Measurements from ENCODE around the gene SULT6B1.
"Not testable (repeated sequence)": the region's sequence is repeated elsewhere in the genome, so short reads cannot be mapped to it uniquely, and the experiment has no call there.

SULT6B1 gene

DNA sequence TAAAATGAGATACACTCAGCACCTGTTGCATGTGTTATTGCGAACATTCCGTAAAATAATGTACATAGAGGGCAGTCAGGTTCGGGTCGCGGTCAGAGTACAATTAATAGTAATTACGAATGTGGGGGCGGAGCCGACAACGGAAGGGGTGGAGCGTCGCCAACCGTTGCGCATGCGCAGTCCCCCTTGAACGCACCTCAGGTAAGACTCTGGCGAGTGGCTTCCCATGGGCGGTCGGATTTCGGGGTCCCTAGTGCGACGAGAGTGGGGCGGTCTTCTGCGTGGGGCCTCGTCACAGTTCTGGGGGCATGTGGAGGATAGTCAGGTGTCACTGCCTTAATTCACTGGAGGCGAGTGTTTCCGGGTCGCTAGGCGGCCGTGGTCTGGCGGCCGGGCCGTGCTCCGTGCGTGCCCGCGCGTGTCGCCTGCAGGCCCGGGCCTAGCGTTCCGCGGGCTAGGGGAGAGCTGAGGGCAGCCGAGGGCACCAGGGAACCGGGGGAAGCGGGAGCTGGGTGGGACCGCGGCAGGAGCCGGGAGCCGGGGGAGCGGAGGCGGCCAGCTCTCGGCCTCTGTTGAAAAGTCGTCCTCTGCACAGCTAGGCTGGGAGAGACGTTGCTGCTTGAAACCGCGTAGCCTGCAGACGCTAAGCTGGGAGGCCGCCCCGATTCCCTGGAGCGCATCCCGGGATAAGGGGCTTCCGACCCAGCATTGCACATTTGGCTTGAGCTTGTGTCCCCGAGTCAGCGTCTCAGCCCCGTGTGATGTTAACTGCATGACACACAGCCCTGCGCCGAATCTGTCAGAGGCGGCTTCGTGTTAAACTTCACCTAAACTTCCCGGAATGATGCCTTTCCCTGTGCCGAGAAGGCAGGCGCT, 8.1 kb upstream of the SULT6B1 start, which contains the start of gene CEBPZOS:
Gene CEBPZOS, plus strand, starts transcription at position 177 of the 876 bp plus-strand sequence. CDS start 3,209 bp downstream, outside the sequence.
- DNase-seq (ENCODE audit: low read depth in 2 of 2, low spot score in 1 of 2): peak; percentile 78 to 80

DNA sequence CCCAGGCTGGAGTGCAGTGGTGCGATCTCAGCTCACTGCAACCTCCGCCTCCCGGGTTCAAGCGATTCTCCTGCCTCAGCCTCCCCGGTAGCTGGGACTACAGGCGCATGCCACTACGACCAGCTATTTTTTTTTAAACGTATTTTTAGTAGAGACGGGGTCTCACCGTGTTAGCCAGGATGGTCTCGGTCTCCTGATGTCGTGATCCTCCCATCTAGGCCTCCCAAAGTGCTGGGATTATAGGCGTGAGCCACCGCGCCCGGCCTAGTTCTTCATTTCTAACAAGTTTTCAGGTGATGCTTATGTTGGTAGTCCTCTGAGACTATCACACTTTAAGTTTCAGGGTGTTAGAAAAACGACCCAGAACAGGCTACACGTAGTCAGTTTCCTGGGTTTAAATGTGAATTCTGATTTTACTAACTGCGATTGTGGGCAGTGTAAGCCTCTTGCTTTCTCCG, 7.4 kb upstream of the SULT6B1 start:
- not testable (repeated sequence) for DNase-seq (ENCODE audit: low read depth in 2 of 2, low spot score in 1 of 2)

DNA sequence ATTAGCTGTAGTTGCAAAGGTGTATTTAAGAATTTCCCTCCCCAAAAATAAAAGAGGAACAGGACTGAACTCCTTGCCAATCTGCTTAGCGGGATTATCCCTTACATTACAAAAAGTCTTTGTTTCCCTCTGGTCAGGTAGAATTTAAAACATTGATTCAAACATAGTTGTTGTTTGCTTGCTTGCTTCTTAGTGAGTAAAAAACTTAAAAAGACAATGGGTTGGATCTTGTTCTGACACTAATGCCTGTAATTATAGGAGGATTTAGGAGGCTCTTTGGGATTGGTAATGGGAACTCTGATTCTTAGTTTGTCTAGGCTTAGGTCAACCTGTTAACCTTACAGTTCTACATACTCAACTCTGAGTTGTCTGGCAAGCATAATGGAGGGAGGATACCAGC, 4.1 kb upstream of the SULT6B1 start:
- DNase-seq (ENCODE audit: low read depth in 2 of 2, low spot score in 1 of 2): no peak

DNA sequence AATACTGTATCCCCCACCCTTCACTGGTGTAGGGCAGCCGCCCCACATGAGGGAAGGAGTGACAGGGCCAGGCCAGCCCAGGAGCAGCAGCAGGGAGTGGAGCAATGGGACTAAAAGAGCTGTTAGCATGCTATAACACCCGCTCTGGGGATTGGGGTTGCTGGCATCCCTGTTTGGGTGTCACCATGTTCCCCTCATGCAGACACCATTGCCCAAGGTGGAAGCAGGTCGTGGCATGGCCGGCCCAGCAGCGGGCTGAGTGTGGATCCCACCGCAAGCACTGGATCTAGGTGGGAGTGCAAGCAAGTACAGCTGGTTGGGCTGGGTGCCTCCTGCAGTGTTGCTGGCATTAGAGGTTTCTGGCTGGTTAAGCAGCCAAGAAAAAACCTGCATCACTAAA, 3.3 kb upstream of the SULT6B1 start:
- DNase-seq (ENCODE audit: low read depth in 2 of 2, low spot score in 1 of 2): no peak

DNA sequence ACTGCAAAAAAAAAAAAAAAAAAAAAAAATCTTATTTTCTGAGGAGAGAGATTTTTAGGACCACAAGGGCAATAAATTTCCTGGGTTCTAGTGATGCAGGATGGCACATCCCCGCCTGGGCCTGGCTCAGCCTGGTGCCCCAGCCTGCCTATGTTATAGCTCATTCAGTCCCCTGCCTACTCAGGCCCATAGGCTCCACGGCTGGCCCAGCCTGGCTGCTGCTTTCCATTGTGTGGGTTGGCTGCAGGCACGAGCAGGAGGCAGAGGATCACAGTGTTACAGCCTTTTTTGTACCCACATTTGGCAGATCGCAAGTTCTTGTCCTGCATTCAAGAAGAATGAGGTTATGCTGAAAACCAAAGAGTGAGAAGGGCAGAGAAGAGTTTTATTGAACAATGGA, 2.8 kb upstream of the SULT6B1 start:
- DNase-seq (ENCODE audit: low read depth in 2 of 2, low spot score in 1 of 2): no peak

DNA sequence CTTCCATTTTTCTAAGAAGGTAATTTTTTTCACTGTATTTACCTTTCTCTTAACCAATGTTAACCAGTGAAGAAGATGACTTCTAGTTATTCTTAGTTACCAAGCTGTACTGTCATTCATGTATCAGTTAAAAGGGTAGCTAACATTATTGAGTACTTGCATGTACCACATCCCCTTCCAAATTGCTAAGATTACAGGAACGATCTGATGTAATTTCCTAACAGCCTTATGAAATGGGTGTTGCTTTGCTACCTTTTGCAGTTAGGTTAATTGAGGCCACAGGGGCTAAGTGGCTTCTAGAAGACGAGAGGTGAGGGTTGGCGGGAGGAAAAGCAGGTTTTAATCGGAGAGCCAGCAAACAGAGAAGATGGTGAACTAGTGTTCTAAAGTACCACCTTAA, 1.8 kb upstream of the SULT6B1 start:
- no peak for DNase-seq (ENCODE audit: low read depth in 2 of 2, low spot score in 1 of 2)

DNA sequence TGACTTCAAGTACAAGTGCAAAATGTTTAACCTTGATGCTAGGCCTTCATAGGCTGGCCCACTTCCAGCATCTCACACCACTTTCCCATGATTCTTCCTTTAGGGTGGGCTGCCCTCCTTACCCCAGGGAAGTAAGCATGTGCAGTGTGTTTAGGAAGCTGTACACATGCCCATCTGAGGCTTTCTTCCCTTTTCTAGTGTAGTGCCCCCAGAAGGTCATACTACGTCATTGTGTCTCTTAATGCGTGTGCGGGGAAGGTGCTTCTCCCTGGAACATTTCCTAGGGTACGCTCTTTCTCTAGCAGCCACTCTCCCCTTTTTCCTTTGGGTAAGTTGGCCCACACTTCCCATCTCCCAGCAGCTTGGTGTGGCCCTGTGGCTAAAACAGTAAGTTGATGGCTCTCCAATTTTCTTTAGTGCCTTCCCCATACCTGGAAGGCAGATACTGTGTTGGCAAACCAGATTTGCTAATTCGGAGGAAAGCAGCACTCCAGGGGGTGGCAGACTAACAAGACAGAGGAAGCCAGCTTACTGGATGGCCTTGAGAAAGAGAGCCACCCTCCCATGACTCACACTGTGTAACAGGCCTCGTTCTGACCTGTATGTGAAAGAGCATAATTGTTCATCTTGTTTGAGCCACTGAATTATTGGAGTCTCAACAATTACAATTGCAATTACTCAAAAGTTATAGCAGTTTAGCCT, 1.1 kb upstream of the SULT6B1 start:
- DNase-seq (ENCODE audit: low read depth in 2 of 2, low spot score in 1 of 2): no peak

DNA sequence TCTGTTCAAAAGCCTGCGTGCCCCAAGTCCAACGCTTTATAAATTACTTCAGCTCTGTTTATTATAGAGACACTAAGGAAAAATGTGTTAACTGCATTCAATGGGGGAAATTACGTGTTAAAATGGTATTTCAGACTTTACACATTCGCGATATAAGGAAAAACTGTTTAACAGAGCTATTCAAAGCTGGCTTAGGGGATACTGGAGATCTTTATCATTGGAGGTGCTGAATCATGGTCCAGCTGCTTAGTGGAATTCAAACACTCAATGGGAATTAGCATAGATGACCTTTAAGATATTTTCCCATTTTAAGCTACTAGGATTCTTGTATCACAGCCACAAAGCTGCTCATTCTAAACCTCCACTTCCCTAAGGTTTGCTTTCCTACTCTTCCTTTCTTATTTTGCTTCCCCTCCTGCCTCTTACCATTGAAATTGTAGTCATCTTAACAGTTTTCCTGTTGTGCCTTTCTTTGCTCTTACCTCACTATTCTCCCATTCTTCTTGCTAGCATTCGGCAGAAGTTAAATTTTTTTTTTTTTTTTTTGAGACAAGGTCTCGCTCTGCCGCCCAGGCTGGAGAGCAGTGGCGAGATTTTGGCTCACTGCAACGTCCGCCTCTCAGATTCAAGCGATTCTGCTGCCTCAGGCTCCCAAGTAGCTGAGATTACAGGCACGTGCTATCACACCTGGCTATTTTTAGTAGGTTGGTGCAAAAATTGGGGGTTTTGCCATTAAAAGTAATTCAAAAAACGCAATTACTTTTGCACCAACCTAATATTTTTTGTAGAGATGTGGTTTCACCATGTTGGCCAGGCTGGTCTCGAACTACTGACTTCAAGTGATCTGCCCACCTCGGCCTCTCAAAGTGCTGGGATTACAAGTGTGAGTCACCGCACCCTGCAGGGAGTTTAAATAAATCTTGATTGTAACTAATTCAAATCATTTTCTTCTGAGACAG, 6.5 kb downstream of the SULT6B1 start:
- DNase-seq (ENCODE audit: low read depth in 2 of 2, low spot score in 1 of 2): no peak

DNA sequence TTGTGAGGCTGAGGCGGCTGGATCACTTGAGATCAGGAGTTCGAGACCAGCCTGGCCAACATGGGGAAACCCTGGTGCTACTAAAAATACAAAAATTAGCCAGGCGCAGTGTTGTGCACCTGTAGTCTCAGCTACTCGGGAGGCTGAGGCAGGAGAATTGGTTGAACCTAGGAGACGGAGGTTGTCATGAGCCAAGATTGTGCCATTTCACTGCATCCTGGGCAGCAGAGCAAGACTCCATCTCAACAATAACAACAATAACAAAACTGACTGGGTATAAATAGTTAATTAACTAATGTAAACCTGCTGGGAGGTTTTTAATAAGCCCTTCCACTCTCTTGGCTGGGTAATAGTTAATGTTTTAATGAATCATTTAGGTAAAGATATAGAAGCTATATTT, 7.8 kb downstream of the SULT6B1 start:
- DNase-seq (ENCODE audit: low read depth in 2 of 2, low spot score in 1 of 2): no peak

DNA sequence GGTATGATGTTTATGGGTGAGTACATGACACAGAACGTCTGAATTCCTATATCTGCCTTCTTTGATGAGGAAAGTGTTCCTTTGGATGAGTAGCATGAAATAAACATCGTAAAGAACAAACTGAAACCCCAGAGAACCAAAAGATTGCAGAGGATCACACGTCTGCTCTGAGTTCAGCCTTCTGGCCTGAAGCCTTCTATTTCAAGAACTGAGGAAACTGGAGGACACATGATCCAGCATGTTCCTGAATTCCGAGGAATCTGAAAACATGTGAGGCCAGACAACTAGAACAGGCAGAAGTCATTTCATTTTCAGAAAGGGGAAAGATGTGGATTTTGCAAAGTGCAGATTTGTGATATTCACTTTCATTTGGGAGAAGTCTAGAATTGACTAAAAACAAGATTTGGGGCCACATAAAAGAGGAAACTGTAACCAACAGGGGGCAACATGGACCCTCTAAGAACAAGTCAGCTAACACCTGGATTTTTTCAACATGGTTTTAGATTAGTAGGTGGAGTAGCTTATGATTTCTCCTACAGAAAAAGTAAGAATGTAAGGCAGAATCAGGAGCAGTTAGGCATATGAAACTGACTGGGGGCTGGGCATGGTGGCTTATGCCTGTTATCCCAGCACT, 8.3 kb downstream of the SULT6B1 start:
- no peak for DNase-seq (ENCODE audit: low read depth in 2 of 2, low spot score in 1 of 2)

DNA sequence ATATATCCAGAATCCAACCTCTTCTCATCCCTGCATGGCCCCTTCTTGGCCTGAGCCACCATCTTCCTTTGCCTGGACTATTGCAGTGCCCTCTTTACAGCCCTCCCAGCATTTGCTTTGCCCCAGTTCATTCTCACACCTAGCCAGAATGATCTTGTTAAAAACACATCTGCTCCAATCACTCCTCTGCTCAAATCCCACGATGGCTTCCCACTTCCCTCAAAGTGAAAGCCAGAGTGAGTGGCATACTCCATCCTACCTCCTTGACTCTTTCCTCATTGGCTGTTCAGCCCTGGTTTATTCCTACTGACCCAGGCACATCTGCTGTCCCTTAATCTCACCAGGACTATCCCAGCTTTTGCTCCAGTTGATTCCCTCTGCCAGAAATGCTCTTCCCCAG, 14.7 kb downstream of the SULT6B1 start:
- no peak for DNase-seq (ENCODE audit: low read depth in 2 of 2, low spot score in 1 of 2)

DNA sequence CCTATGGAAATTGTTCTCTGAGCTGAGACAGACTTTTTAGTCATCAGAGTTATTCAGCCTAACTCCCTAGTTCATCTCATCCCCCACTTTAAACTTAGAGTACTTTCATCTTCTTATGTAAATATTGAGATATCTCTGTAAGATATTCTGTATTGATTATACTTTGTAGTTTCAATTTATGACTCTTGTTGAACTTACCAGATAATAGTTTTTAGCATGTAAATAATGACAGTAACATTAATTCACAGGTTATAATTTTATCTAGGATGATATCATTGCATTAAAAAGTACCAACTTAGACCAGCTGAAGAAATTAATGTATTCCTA, 16.9 kb downstream of the SULT6B1 start:
- DNase-seq (ENCODE audit: low read depth in 2 of 2, low spot score in 1 of 2): no peak

DNA sequence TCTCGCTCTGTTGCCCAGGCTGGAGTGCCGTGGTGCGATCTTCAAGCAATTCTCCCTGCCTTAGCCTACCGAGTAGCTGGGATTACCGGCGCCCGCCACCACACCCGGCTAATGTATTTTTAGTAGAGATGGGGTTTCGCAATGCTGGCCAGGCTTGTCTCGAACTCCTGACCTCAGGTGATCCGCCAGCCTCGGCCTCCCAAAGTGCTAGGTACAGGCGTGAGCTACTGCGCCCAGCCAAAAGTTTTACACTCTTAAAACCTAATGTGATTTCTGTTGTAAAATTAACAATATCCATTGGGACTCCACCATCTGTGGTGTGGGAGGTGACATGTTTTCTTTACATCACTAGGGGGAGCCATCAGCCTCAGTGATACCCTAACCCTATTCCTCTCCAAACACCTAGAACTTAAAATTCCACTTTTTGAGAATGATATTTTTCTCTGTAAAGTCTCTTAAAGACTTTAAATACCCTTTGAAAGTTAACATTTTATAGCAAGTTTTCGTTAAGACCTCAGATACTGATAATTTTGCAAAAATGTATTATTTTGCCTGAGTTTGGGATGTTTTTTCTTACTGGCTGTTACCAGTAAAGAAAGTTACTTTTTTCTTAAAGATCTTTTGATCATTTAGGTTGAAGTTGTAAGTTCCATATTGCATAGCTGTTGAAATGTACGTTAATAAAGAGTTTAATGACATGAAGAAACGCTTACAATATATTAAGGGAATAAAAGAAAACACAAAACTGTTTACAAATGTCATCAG, 20.1 kb downstream of the SULT6B1 start:
- no peak for DNase-seq (ENCODE audit: low read depth in 2 of 2, low spot score in 1 of 2)

DNA sequence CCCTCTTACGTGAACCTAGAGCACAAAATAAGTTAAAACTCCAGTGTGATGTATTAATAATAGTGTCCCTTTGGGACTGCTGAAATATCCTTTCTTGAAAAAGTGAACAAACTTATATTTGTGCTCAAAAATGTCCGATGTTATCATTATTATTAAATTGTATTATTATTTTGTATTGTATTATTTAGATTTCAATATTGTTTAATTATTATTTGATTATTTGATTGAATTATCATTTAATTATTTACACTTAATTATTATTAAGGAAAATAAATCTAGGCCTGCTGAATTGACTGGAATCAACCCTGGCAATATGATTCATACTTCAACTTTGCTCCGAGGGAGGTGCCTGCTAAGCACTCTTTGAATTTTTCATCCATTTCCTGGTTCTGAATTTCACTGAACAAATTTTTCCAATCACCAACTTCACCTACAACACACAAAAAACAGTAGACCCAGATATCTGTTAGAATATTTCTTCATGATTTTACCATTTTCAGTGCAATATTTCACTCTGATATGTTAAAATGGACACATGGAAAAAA, 20.8 kb downstream of the SULT6B1 start:
- no peak for DNase-seq (ENCODE audit: low read depth in 2 of 2, low spot score in 1 of 2)

DNA sequence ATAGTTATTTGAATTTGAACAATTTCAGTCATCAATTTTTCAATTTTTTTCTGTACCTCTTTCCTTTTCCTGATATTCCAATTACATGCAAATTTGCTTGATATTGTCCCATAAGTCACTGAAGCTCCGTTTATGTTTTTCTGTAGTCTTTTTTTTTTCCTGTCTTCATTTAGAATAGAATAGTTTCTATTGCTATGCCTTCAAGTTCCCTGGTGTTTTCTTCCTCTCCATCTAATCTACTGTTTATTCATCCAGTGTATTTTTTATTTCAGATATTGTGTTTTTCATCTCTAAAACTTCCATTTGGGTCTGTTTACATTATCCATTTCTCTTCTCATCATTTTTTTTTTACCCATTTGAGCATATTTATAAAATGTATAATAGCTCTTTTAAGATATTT, 23.7 kb downstream of the SULT6B1 start:
- DNase-seq (ENCODE audit: low read depth in 2 of 2, low spot score in 1 of 2): no peak

DNA sequence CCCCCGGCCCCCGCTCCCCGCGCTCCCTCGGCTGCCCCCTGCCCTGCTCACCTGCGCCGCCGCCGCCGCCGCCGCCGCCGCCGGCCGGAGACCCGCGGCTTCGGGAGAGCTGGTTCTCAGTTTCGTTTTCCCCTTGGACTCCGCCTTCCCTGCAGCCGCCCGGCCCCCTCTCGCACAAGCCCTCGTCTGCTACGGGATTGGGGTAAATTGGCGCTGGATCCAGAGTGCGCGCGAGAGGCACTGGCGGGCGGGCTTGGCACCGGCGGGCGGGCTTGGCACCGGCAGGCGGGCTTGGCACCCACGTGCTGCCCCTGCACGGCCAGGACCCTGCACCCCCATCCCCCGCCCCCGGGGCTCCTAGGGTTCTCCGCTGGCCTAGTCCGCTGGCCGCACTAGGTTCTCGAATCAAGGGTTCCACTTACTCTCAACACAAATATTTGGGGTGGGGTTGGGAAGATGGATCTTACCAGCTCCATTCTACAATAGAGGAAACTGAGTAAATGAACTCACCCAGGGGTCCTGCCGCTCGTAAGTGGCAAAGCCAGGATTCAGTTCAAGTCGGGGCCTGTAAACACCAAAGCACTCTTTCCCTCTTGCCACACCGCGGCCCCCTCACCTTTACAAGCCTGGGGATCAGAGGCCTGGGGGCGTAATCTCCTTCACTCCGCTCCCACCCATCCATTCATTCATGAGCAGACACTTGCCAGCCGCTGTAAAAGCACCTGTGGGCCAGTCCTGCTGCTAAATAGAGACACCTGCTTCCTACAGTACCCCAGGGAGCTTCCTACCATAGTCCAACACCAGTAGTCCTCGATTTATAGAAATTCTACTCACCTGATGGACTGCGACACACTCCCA, 31.4 kb downstream of the SULT6B1 start, which contains the start of gene EIF2AK2:
Gene EIF2AK2, minus strand, starts transcription at position 124 of the 858 bp plus-strand sequence. CDS start 9,174 bp downstream, outside the sequence.
- peak; percentile 56 to 58 for DNase-seq (ENCODE audit: low read depth in 2 of 2, low spot score in 1 of 2)

DNA sequence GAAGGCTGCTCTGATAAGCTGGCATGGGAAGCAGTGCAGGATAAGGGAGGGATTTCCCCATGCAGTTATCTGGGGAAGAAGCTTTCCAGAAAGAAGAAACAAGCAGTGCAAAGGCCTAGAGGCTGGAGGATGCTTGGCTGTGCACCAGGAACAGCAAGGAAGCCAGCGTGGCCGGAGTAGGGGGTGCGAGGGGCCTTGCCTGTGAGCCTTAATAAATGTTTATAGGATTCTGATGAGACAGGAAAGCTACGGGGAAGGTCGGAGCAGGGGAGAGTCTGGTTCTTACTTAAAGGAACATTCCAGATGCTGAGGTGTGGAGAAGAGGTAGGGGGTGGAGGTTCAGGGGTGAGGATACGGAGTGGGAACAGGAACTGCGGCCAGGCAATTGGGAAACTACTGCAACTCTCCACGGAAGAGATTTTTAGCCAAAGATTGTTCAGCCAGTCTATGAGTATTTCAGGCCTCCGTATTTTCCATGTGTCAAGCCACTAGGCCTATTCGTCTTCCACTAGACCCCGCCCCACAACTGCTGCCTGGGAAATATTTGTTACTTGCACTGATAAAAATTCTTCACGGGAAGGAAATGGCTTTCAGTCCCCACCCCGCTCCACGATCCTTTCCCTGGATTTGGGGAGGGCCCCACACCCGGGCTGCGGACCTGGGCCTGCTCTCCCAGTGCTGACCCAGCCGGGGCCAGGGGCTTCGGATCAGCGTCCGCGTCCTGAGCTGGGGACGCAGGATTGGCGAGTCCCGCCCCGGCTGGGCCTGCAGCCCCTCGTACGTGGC, 32.2 kb downstream of the SULT6B1 start:
- DNase-seq (ENCODE audit: low read depth in 2 of 2, low spot score in 1 of 2): peak in 1 of 2 donors; percentile 9

DNA sequence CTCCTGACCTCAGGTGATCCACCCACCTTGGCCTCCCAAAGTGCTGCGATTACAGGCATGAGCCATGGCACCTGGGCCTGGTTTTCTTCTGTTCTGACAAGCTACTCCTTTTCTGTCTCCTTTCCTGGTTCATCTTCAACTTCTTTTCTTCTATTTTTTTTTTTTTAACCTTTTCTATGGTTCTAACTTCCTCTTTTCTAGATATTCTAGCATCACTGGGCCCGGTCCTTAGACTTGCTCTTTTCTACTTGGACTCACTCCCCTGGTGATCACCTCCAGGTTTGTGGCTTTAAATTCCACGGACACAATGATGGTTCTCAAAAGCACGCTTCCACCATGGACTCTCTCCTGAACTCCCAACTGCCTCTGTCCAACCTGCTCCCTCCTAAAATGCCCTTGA, 33.7 kb downstream of the SULT6B1 start:
- no peak for DNase-seq (ENCODE audit: low read depth in 2 of 2, low spot score in 1 of 2)

Measured in stimulated activated CD8-positive, alpha-beta memory T cell treated with anti-CD3 and anti-CD28 coated beads, Interleukin-4, amount 100 ng/mL, for 4 hours (primary cell).